ENCODE data around the gene TRIP6.
A peak's percentile ranks its signal among the peaks of the same experiment; 100 is the strongest.
"Not testable (repeated sequence)": the region's sequence is repeated elsewhere in the genome, so short reads cannot be mapped to it uniquely, and the experiment has no call there.

TRIP6 gene

DNA sequence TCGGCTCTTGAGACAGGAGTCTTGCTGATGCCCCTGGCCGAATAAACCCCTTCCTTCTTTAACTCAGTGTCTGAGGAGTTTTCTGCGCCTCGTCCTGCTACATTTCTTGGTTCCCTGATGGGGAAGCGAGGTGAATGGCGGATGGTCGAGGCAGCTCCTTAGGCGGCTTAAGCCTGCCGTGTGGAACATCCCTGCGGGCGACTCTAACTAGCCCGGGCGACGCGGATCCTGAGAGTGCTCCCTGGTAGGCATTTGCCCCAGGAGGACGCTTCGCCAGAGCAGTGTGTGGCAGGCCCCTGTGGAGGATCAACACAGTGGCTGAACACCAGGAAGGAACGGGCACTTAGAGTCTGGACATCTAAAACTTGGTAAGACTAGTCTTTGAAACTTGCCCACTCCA, 27.8 kb upstream of the TRIP6 start:
- no peak for DNase-seq

DNA sequence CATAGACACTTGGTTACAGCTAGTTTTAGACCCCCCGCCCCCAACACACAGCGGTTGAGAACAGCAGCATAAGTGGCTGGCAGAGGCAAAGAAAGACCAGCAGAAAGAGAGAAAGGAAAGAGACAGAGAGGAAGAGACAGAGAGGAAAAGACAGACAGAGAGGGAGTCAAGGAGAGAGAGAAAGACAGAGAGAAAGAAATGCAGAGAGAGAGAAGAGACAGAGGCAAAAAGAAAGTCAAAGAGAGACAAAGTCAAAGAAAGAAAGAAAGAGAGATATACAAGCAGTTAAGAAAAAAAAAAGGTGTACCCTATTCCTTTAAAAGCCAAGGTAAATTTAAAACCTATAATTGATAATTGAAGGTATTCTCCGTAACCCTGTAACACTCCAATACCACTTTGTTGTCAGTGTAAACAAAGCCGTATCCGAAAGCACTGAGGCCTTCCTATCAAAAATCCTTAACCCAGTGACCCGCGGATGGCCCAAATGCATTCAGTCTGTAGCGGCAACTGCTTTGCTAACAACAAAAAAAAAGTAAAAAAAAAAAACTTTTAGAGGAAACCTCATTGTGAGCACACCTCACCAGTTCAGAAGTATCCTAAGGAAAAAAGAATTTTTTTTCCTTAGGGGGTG, 26.6 kb upstream of the TRIP6 start:
- no peak for DNase-seq

DNA sequence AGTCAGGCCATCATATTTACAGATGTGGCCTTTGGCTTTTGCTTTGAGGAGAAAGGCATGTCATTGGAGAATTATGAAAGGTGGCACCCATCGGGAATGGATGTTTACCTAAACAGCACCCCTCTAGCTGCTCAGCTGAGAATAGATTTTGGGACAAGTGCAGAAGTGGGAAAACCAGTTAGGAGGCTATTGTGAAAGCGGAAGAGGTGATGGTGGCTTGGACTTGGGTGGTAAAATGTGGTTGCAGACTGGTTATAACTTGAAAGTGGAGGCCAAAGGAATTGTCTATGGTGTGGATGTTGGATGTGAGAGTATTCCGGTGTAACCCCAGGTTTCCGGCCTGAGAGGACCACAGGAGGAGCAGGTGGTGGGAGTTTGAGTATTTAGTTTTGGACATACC, 19.8 kb upstream of the TRIP6 start:
- no peak for DNase-seq

DNA sequence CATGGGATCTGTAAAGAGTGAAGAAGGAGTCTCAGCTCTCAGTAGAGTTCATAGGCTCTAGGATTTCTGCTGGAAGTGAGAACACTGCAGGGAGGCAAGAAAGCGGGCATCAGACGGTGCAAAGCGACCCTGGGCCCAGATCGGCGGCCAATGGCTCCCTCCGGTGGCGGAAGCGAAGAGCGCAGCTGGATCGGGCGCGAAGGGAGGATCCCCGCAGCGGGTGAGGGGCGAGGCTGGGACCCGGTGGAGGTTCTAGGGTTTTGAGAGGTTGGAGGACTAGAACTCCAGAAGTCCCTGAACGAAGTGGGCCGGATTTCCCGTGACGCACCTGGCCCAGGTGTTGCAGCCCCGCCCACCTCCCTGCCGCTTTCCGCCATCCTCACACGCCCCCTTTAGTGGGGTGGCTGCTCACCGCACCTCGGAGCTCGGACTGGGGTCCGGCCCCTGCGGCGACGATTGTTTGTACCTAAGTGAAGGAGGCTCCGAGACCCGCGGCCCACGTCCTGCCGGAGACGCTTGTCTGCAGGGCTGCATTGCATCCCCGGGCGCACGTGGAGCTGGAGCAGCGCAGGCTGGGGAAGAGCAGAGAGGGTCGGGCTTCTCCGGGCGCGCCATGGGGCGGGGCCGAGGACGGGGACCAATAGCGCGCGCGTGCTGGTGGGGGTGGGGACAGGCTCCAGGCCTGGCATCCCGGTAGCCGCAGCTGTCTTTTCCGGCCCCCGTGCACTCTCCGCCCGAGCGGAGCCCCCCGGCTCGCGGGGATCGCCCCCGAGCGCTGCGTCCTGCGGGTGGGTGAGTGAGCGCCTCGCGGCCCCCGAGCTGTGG, 14.9 kb upstream of the TRIP6 start, which contains the start of gene SLC12A9:
SLC12A9 (plus strand) TSS at position 666 of the 825 bp plus-strand sequence. CDS start 1,485 bp downstream, outside the sequence.
- DNase-seq: peak; percentile 88

DNA sequence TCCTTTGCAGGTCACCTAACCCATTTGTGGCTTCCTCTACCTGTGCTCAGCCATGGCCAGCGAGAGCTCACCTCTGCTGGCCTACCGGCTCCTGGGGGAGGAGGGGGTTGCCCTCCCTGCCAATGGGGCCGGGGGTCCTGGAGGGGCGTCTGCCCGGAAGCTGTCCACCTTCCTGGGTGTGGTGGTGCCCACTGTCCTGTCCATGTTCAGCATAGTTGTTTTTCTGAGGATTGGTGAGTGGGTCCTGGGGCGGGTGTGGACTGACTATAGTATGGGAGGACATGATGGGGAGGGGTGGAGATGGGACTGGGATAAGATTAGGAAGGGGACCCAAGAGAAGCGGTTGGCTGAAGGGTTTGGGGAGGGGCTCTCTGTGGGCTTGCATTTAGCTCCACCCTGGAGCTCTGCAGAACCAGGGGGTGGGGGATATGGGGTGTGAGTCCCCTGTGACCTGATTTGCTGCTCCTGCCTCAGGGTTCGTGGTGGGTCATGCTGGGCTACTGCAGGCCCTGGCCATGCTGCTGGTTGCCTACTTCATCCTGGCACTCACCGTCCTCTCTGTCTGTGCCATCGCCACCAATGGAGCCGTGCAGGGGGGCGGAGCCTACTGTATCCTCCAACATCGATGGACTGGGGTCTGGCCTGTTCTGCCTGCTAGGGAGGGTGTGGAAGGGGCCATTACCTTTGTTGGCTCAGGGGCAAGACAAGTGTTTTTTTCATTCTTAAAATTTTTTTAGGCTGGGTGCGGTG, 12.9 kb upstream of the TRIP6 start:
- DNase-seq: no peak

DNA sequence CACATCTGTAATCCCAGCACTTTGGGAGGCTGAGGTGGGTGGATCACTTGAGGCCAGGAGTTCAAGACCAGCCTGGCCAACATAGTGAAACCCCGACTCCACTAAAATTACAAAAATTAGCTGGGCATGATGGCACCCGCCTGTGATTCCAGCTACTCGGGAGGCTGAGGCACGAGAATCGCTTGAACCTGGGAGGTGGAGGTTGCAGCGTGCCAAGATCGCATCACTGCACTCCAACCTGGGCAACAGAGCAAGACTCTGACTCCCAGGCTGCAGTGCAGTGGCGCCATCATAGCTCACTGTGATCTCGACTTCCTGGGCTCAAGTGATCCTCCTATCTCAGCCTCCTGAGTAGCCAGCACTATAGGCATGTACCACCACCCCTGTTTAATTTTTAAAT, 12.3 kb upstream of the TRIP6 start:
- not testable (repeated sequence) for DNase-seq

DNA sequence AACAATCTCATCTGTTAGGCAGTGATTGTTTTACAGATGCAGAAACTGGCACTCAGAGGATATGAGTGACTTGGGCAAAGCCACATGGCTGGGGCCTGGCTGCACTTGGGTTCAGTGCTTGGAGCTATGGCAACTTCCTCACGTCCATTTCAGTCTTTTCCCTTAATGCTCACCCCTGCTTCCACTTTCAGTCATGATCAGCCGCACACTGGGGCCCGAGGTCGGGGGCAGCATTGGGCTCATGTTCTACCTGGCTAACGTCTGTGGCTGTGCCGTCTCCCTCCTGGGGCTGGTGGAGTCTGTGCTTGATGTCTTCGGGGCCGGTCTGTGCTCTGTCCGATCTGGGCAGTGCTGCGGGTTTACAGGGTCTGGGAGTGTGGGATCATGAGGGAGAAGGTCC, 11.7 kb upstream of the TRIP6 start:
- DNase-seq: no peak

DNA sequence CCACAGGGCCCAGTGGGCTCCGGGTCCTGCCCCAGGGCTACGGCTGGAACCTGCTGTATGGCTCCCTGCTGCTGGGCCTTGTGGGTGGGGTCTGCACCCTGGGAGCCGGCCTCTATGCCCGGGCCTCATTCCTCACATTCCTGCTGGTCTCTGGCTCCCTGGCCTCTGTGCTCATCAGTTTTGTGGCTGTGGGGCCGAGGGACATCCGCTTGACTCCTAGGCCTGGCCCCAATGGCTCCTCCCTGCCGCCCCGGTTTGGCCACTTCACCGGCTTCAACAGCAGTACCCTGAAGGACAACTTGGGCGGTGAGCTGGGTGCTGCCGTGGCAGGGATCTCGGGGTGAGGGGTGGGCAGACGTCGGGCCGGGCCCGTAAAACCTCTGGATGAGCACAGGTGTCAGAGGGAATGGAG, 10.3 kb upstream of the TRIP6 start:
- DNase-seq: no peak

DNA sequence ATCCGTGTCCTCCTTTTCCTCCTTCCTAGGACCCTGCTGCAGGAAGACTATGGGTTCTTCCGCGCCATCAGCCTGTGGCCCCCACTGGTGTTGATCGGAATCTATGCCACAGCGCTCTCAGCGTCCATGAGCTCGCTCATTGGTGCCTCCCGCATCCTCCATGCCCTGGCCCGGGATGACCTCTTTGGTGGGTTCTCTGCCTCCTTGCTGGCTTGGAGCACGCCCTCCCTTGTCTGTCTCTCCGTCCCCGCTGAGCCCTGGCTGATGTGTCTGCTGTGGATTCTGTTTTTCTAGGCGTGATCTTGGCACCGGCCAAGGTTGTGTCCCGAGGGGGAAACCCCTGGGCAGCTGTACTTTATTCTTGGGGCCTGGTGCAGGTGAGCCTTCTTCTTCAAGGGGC, 7.3 kb upstream of the TRIP6 start:
- no peak for DNase-seq

DNA sequence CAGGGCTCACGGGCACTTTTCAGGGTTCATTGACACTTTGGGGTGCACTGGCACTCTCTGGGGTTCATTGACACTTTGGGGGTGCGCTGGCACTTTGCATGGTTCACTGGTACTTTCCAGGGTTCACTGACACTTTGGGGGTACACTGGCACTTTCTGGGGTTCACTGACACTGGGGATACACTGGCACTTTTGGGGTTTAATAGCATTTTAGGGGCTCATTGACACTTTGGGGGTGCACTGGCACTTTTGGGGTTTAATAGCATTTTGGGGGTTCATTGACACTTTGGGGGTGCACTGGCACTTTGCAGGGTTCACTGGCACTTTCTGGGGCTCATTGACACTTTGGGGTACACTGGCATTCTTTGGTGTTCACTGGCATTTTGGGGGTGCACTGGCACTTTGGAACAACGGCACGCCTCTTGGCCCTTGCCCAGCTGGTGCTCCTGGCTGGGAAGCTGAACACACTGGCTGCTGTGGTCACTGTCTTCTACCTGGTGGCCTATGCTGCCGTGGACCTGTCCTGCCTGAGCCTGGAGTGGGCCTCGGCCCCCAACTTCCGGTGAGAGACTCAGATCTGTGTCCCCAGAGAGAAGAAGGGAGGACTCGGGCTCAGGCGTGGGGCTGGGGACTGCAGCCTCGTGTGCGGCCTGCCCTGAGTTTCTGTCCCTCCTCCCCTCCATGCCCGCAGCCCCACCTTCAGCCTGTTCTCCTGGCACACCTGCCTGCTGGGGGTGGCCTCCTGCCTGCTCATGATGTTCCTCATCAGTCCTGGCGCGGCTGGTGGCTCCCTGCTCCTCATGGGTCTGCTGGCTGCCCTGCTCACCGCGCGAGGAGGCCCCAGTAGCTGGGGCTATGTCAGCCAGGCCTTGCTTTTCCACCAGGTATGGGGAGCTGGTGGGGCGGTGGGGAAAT, 6.2 kb upstream of the TRIP6 start:
- DNase-seq: no peak

DNA sequence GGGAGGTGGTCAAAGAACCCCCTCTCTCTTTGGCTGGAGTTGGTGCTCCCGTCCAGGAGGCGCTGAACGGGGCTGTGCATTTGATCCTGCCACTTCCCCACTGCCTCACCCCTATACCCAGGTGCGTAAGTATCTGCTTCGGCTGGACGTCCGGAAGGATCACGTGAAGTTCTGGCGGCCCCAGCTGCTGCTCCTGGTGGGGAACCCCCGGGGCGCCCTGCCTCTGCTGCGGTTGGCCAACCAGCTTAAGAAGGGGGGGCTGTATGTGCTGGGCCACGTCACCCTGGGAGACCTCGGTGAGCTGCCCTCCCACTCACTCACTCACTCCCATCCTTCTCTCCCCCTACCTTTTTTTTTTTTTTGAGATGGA, 5.6 kb upstream of the TRIP6 start:
- no peak for DNase-seq

DNA sequence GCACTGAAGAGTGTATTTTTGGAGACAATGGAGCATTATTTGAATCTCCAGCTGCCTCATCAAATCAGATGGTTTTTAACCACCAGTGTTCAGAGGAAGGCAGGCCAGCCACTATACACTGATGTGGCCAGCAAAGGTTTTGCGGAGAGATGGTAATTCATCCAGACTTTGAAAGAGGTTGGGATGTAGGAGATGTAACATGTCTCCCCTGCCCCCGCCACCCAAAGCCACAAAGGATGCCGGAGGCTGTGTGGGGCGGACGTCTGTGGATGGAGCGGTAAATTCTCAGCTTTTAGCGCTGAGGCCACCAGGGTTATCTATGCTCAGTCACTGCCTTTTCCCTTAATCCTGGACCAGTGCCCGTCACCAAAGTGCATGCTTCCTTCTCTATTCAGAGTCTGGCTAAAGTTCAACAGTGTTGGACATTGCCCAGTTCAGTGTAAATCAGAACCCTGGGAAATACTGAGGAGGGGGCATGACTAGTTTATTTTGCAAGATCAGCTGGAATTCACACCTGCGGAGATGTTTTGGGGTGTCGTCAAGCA, 3.7 kb upstream of the TRIP6 start:
- DNase-seq: no peak

DNA sequence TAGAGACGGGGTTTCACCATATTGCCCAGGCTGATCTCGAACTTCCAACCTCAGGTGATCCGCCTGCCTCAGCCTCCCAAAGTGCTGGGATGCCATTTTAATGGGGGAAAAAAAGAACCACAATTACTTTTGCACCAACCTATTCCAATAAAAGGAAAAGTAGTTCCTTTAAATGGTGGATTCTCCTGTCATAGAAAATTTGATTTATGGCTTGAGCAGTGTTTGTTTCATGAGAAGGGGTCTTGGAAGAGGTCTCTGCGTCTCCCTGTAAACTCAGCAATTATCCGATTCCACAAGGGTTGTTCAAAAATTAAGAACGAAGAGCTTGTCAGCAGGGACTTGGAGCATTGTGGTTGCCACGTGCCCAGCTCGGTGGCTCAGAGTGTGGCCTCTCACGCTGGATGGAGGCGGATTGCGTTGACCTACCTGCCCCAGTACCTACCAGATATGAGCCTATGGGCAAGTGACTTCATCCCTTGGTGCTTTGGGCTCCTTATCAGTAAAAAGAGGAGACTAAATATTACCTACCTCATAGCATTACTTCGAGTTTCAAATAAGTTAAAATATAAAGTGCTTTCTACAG, 2.8 kb upstream of the TRIP6 start:
- DNase-seq: no peak

DNA sequence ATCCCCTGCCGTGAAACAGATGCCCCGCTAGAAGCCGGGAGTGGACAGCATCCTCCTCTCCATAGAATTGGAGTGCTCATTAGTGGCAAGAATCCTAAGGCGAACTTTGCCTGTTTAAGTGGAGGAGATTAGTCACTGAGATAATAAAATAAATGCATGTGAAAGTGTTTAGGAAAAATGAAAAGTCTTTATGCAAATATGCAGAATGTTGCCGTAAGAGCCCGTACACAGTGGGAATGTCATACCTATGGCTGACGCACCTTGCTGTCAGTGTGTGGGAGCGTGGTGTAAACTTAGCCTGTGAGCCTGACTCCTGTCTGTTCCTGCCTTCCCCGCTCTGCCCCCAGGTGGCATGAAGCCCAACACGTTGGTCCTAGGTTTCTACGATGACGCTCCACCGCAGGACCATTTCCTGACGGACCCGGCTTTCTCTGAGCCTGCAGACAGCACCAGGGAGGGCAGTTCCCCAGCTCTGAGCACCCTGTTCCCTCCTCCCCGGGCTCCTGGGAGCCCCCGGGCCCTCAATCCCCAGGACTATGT, 1.7 kb upstream of the TRIP6 start:
- DNase-seq: peak; percentile 52

DNA sequence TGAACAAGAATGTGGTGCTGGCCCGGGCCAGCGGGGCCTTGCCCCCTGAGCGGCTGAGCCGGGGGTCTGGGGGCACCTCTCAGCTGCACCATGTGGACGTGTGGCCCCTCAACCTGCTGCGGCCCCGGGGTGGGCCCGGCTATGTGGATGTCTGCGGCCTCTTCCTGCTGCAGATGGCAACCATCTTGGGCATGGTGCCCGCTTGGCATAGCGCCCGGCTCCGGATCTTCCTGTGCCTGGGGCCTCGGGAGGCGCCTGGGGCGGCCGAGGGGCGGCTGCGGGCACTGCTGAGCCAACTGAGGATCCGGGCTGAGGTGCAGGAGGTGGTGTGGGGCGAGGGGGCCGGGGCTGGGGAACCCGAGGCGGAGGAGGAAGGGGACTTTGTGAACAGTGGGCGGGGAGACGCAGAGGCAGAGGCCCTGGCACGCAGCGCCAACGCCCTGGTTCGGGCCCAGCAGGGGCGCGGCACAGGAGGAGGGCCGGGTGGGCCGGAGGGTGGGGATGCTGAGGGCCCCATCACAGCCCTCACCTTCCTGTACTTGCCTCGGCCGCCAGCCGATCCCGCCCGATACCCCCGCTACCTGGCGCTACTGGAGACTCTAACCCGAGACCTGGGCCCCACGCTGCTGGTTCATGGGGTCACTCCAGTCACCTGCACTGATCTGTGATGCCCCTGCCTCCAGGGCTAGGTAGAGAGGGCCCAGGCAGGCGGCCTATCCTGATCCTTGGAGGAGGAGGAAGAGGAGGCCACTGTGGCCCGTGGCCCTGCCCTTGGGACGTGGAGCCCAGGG, 1.1 kb upstream of the TRIP6 start:
- peak; percentile 62 for DNase-seq

DNA sequence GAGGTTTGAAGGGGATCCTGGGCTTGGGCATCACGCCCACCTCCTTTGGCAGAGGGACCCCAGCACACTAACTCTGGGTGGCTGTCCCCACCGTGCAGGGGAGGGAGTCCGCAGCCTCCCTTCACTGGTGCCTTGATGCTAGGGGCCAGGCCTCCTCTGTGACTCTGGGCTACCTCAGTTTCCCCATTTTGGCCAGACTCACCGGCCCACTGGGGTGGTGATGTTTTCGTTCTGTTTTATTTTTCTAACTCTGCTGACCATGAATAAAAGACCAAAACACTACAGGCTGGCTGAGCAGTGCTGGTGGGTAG, 503 bp upstream of the TRIP6 start:
- no peak for DNase-seq

DNA sequence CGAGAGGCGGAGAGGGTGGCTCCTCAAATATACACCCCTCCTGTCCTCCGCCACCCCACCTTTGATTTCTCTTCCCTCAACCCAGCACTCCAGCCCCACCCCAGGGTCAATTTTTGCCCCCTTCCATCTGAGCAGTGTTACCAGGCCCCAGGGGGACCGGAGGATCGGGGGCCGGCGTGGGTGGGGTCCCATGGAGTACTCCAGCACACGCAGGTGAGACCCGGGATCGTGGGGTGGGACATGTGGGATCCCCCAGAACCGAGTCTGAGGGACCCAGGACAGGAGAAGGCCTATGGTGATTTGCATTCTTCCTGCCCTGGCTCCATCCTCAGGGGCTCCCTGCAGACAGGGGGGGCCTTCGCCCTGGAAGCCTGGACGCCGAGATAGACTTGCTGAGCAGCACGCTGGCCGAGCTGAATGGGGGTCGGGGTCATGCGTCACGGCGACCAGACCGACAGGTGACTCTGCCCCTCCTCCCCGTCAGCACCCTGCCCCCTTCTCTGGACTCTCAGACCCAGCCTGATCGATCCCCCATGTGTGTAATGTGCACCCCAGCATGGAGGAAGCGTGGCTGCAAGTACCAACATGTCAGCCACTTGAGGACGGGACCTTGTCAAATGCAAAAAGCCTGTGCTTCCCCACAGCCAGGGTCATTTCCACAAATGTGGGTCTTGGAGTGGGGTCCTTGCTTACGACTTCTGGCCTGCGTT, 744 bp downstream of the TRIP6 start:
- DNase-seq: no peak

DNA sequence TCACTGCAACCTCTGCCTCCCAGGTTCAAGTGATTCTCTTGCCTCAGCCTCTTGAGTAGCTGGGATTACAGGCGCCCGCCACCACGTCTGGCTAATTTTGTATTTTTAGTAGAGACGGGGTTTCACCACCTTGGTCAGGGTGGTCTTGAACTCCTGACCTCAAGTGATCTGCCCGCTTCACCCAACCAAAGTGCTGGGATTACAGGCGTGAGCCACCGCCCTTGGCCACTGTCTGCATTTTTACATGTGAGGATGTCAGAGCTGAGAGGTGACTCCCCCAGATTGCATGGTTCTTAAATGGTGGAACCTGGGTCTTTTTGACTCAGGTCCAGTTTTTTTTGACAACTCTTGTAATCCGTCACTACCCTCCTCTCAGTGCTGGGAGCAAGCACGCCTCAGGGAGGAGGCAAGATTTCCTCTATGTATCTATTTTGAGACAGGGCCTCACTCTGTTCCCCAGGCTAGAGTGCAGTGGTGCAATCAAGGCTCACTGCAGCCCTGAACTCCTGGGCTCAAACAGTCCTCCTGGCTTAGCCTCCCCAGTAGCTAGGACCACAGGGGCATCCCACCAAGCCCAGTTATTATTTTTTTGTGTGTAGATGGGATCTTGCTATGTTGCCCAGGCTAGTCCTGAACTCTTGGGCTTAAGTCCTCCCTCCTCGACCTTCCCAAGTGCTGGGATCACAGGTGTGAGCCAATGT, 6.6 kb downstream of the TRIP6 start:
- DNase-seq: no peak

DNA sequence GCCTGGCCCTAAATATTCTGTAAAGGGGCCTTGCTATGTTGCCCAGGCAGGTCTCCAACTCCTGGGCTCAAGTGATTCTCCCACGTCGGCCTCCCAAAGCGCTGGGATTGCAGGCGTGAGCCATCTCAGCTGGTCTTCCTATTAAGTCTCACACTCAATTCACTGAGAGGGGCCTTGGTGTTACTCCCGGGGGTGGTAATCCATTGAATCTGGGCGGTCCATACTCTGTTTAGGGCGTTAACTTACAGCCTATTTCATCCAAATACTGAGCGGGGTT, 7.1 kb downstream of the TRIP6 start:
- DNase-seq: no peak

Data from NCI-H2171 (cell line).